ENCODE results near the gene ANKS4B. TPM values are rescaled to one million over a fixed set of nuclear protein-coding genes. Genes with fewer than 3 reads are reported as not detected.

ANKS4B gene
- total and polyA plus RNA-seq, 2 donors (not counting 3 experiments of a cell fraction or from before 2014, with no cell fraction given), result not detected

- ChIA-PET POLR2A (no interaction called here), CTCF (no interaction called here)
- no TSS peak for BruUV-seq (replicated peaks)
Measured at GRCh38 chr16:21214086-21214485, 19.4 kb upstream of the ANKS4B start.

More at GRCh38 chr16:21214086-21214485, 19.4 kb upstream of the ANKS4B start:
- Histone ChIP-seq H3K4me1 (ENCODE audit: control insufficient read depth, extremely low read depth, insufficient read depth, low read length) (no peaks in the 10 kb centered on the region), H3K27me3 (ENCODE audit: control insufficient read depth in 2 of 2, insufficient read depth in 2 of 2, low read length in 2 of 2) (no peaks in the 10 kb centered on the region), H4K20me1 (replicated peaks; ENCODE audit: control insufficient read depth, extremely low read depth, insufficient read depth, low read length) (no peaks in the 10 kb centered on the region), H3K9ac (replicated peaks; ENCODE audit: extremely low read depth, insufficient read depth, low read length) (no peak overlapping the region), H3K9me3 (replicated peaks; ENCODE audit: control insufficient read depth, insufficient read depth, low read length) (no peaks in the 10 kb centered on the region), H3K4me3 (replicated peaks in 1 of 3; ENCODE audit: insufficient read depth in 1 of 3, low read depth in 1 of 3, low read length in 3 of 3) (no peak overlapping the region), H2AFZ (ENCODE audit: low read depth, low read length) (no peak overlapping the region), H3K4me2 (ENCODE audit: insufficient read depth, low read length) (no peak overlapping the region), H3K36me3 (ENCODE audit: control insufficient read depth in 2 of 2, extremely low read depth in 1 of 2, insufficient read depth in 2 of 2, low read length in 2 of 2) (no peaks in the 10 kb centered on the region), H3K27ac (ENCODE audit: insufficient read depth, low read depth, low read length) (no peak overlapping the region), H3K9me1 (replicated peaks; ENCODE audit: control insufficient read depth, extremely low read depth, insufficient read depth, low read length) (no peaks in the 10 kb centered on the region), H3K79me2 (ENCODE audit: control insufficient read depth, insufficient read depth, low read length) (no peaks in the 10 kb centered on the region)
- dilution Hi-C loops (cut with MboI; ENCODE audit: extremely low pct_ligation_motif_present, low sequenced_read_pairs), result no loop called here
- no peak for DNase-seq (ENCODE audit: low read depth, low spot score)
- TF ChIP-seq JUN (IDR thresholded peaks at IDR 0.05; ENCODE audit: borderline replicate concordance, insufficient read depth, insufficient read length, low read depth) (no peak), GATA2 (IDR thresholded peaks at IDR 0.05; ENCODE audit: insufficient read depth, insufficient read length, low read depth, low read length) (no peak), EZH2 (IDR thresholded peaks at IDR 0.05; ENCODE audit: borderline replicate concordance, low read depth, low read length, severe bottlenecking) (no peak), POLR2A (IDR thresholded peaks at IDR 0.05; ENCODE audit: low read depth, low read length) (no peak), MAX (IDR thresholded peaks at IDR 0.05; ENCODE audit: insufficient read depth, insufficient read length) (no peak), POLR2AphosphoS5 (IDR thresholded peaks at IDR 0.05; ENCODE audit: insufficient read depth, low read depth, low read length) (no peak), FOS (IDR thresholded peaks at IDR 0.05; ENCODE audit: borderline replicate concordance, insufficient read depth, low read length) (no peak)
- TF ChIP-seq, protein P1, sequence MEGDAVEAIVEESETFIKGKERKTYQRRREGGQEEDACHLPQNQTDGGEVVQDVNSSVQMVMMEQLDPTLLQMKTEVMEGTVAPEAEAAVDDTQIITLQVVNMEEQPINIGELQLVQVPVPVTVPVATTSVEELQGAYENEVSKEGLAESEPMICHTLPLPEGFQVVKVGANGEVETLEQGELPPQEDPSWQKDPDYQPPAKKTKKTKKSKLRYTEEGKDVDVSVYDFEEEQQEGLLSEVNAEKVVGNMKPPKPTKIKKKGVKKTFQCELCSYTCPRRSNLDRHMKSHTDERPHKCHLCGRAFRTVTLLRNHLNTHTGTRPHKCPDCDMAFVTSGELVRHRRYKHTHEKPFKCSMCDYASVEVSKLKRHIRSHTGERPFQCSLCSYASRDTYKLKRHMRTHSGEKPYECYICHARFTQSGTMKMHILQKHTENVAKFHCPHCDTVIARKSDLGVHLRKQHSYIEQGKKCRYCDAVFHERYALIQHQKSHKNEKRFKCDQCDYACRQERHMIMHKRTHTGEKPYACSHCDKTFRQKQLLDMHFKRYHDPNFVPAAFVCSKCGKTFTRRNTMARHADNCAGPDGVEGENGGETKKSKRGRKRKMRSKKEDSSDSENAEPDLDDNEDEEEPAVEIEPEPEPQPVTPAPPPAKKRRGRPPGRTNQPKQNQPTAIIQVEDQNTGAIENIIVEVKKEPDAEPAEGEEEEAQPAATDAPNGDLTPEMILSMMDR (IDR thresholded peaks at IDR 0.05; ENCODE audit: extremely low read depth in 1 of 2, insufficient read depth in 1 of 2, low read depth in 1 of 2, low read length in 2 of 2), result no peak
- intact Hi-C loops (cut with micrococcal nuclease), result no loop called here
- FAIRE-seq, result no peak

Measured in endothelial cell of umbilical vein (primary cell).